SK-N-SH (cell line): Measurements from ENCODE around the gene OR51G1.

Experiments used
- PBX3 ChIP-seq: IDR thresholded peaks from 2 replicates; pipeline ENCODE4; 2012
- TF ChIP-seq, protein P1 (sequence below): IDR thresholded peaks from 2 replicates; pipeline ENCODE4 v1.4.0; 2012; ENCODE audit warnings: low read depth

DNA sequence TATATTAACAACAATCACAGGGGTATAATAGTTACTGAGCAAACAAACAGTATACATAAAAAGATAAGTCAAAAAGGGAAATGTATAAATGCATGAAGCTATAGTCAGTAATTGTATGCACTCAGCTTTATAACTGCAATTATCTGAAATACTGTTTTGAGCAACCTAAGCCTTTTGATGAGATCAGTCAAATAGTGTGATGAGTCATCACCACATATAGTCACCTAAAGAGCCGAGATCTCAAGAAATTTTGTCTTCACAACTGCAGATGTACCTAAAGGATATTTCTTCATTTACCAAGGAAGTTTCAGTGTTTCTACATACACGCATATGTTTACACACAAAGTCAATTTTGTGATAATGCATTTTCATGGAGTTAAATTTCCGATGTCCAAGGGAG is 36.7 kb upstream of the OR51G1 start:
- TF ChIP-seq PBX3, result no peak
- TF ChIP-seq, protein P1, sequence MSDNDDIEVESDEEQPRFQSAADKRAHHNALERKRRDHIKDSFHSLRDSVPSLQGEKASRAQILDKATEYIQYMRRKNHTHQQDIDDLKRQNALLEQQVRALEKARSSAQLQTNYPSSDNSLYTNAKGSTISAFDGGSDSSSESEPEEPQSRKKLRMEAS, result no peak
